Liver (tissue), 9 donors: ENCODE data around the gene CEP135. TPM values are rescaled to one million over a fixed set of nuclear protein-coding genes. Genes with fewer than 3 reads are reported as not detected.

Source experiments
- DNase-seq: peaks from one replicate; pipeline ENCODE4 v3.0.0-alpha.2; 2017; ENCODE audit warnings: low spot score
- H3K27ac ChIP-seq, 2 donors: one replicate each; pipeline ENCODE4 v1.7.0; 2013; ENCODE audit warnings: inconsistent platforms in 2 of 2, low read length in 2 of 2, control low read depth in 1 of 2, low read depth in 1 of 2, mild to moderate bottlenecking in 1 of 2
- H3K27me3 ChIP-seq, 4 donors: one replicate each; pipeline versions ENCODE4 v1.6.1 to v1.7.0; 2013; ENCODE audit warnings: low read length in 3 of 4, inconsistent platforms in 1 of 4, mild to moderate bottlenecking in 1 of 4, moderate library complexity in 1 of 4; ENCODE audit not compliant: control insufficient read depth in 4 of 4, insufficient read depth in 4 of 4
- H3K36me3 ChIP-seq, 4 donors: one replicate each; pipeline versions ENCODE4 v1.6.1 to v1.7.0; 2013; ENCODE audit warnings: low read length in 3 of 4, mild to moderate bottlenecking in 3 of 4, low read depth in 1 of 4, moderate library complexity in 1 of 4; ENCODE audit not compliant: control insufficient read depth in 4 of 4, insufficient read depth in 3 of 4
- H3K4me1 ChIP-seq, 4 donors: one replicate each; pipeline versions ENCODE4 v1.6.1 to v1.7.0; 2013; ENCODE audit warnings: low read length in 3 of 4, mild to moderate bottlenecking in 3 of 4, moderate library complexity in 1 of 4; ENCODE audit not compliant: control insufficient read depth in 4 of 4, insufficient read depth in 4 of 4
- H3K4me3 ChIP-seq, 3 donors: one replicate each; pipeline versions ENCODE4 v1.6.1 to v1.7.0; 2013; ENCODE audit warnings: low read length in 3 of 3, control low read depth in 1 of 3, low read depth in 1 of 3, mild to moderate bottlenecking in 1 of 3
- H3K9ac ChIP-seq, 2 donors: one replicate each; pipeline ENCODE4 v1.7.0; 2013; ENCODE audit warnings: low read length in 2 of 2, mild to moderate bottlenecking in 2 of 2, moderate library complexity in 2 of 2, control low read depth in 1 of 2, low read depth in 1 of 2
- H3K9me3 ChIP-seq, 4 donors: one replicate each; pipeline versions ENCODE4 v1.6.1 to v1.7.0; 2013; ENCODE audit warnings: low read length in 3 of 4; ENCODE audit not compliant: control insufficient read depth in 4 of 4
- ATF3 ChIP-seq: IDR thresholded peaks from 2 replicates; pipeline ENCODE4 v1.6.1; 2016; ENCODE audit warnings: antibody characterized with exemption
- CTCF ChIP-seq: fragments of 150-350 bp; IDR thresholded peaks from 2 replicates; pipeline ENCODE4 v1.5.1; 2017; ENCODE audit warnings: improper control_type of control experiment, low read depth, low read length; ENCODE audit not compliant: missing input control
- EGR1 ChIP-seq, 2 donors: IDR thresholded peaks; 2 replicates each; pipeline ENCODE4 v1.6.1; 2016 to 2018; ENCODE audit warnings: antibody characterized with exemption in 2 of 2, low read depth in 2 of 2
- FOXA1 ChIP-seq: IDR thresholded peaks from 2 replicates; pipeline ENCODE4 v1.6.1; 2016; ENCODE audit warnings: antibody characterized with exemption
- FOXA2 ChIP-seq: IDR thresholded peaks from 2 replicates; pipeline ENCODE4 v1.6.1; 2016; ENCODE audit warnings: antibody characterized with exemption
- GABPA ChIP-seq, 2 donors: IDR thresholded peaks in 1 of 2; conservative IDR thresholded peaks in 1 of 2; 2 replicates each; pipeline ENCODE4 v1.6.1; 2016; ENCODE audit warnings: antibody characterized with exemption in 2 of 2, mild to moderate bottlenecking in 1 of 2, moderate library complexity in 1 of 2
- HNF4G ChIP-seq: IDR thresholded peaks from 2 replicates; pipeline ENCODE4 v1.6.1; 2016; ENCODE audit warnings: antibody characterized with exemption
- JUND ChIP-seq, 2 donors: IDR thresholded peaks; 2 replicates each; pipeline ENCODE4 v1.6.1; 2016; ENCODE audit warnings: antibody characterized with exemption in 2 of 2
- MAX ChIP-seq: IDR thresholded peaks from 2 replicates; pipeline ENCODE4 v1.6.1; 2016; ENCODE audit warnings: antibody characterized with exemption
- NR2F2 ChIP-seq: IDR thresholded peaks from 2 replicates; pipeline ENCODE4 v1.6.1; 2016; ENCODE audit warnings: antibody characterized with exemption
- RAD21 ChIP-seq, 2 donors: IDR thresholded peaks; 2 replicates each; pipeline ENCODE4 v1.6.1; 2016; ENCODE audit warnings: antibody characterized with exemption in 2 of 2, mild to moderate bottlenecking in 2 of 2
- REST ChIP-seq: IDR thresholded peaks from 2 replicates; pipeline ENCODE4 v1.6.1; 2016; ENCODE audit warnings: antibody characterized with exemption, mild to moderate bottlenecking
- RXRA ChIP-seq, 2 donors: IDR thresholded peaks; 2 replicates each; pipeline ENCODE4 v1.6.1; 2017 to 2018; ENCODE audit warnings: antibody characterized with exemption in 2 of 2, mild to moderate bottlenecking in 1 of 2
- SP1 ChIP-seq: IDR thresholded peaks from 2 replicates; pipeline ENCODE4 v1.6.1; 2018; ENCODE audit warnings: antibody characterized with exemption, mild to moderate bottlenecking
- TAF1 ChIP-seq: conservative IDR thresholded peaks from 2 replicates; pipeline ENCODE4 v1.6.1; 2016; ENCODE audit warnings: antibody characterized with exemption, mild to moderate bottlenecking
- YY1 ChIP-seq: IDR thresholded peaks from 2 replicates; pipeline ENCODE4 v1.6.1; 2016; ENCODE audit warnings: antibody characterized with exemption, mild to moderate bottlenecking
- ZBTB33 ChIP-seq: IDR thresholded peaks from 2 replicates; pipeline ENCODE4 v1.6.1; 2016; ENCODE audit warnings: antibody characterized with exemption
- WGBS: extraction: QIAGEN DNeasy Blood & Tissue Kit; methylation state at CpG from one replicate; pipeline ENCODE4 v1.1.7; 2013; 5-methylcytosine and 5-hydroxymethylcytosine counted together
- polyA plus RNA-seq, 2 donors: library from polyadenylated mRNA; stranded (reverse) in 1 of 2; unstranded in 1 of 2; fragments of 200-250 nt in 1 of 2; fragments of >200 nt in 1 of 2; fragmentation: Nextera tagmentation in 1 of 2; extraction: Ambion mirVana in 1 of 2; gene quantifications; one replicate each; pipeline versions ENCODE4 v1.2.1 to v1.2.3, GENCODE V29; 2013 to 2015
- total RNA-seq, 2 donors: library from RNA; depleted of rRNA; stranded (reverse); fragments of >200 nt; gene quantifications; one replicate each; pipeline ENCODE4 v1.2.3, GENCODE V29; 2014
- donor health status: healthy.
- donor health status: healthy.
- donor health status: healthy.
- donor health status: healthy.
- donor health status: healthy.

The CEP135 gene
- total and polyA plus RNA-seq, 4 donors: 0.47 to 9.8 (median 1.9) TPM

GRCh38 chr4:56060036-56060435, 111.3 kb downstream of the CEP135 start:
- Histone ChIP-seq H3K4me3 (no peak overlapping the region), H3K36me3 (no peaks in the 10 kb centered on the region), H3K9me3 (no peaks in the 10 kb centered on the region), H3K27me3 (no peaks in the 10 kb centered on the region), H3K4me1 (no peaks in the 10 kb centered on the region), H3K27ac (no peak overlapping the region), H3K9ac (no peak overlapping the region)
- no peak for DNase-seq
- TF ChIP-seq FOXA1 (no peak), NR2F2 (no peak), RXRA (IDR thresholded peaks at IDR 0.05) (no peak), GABPA (IDR thresholded peaks at IDR 0.05 in 1 of 2, conservative IDR thresholded peaks at IDR 0.05 in 1 of 2) (no peak), ATF3 (no peak), CTCF (no peak), MAX (no peak), TAF1 (no peak), HNF4G (no peak), ZBTB33 (no peak), EGR1 (IDR thresholded peaks at IDR 0.05; ENCODE audit: low read depth in 2 of 2) (no peak), REST (no peak), FOXA2 (no peak), JUND (IDR thresholded peaks at IDR 0.05) (no peak), SP1 (no peak), YY1 (no peak)
- 92% methylated on average over 7 of the region's 7 CpGs for WGBS

- H3K27ac ChIP-seq: no peak overlapping the region
- WGBS: 74% methylated on average over 3 of the region's 3 CpGs
- TF ChIP-seq FOXA2: no peak
- TF ChIP-seq RXRA (IDR thresholded peaks at IDR 0.05): no peak
- TF ChIP-seq MAX: no peak
- no peak for TF ChIP-seq ATF3
- TF ChIP-seq FOXA1: no peak
- no peak for TF ChIP-seq NR2F2
- no peak for TF ChIP-seq JUND (IDR thresholded peaks at IDR 0.05)
- TF ChIP-seq HNF4G: no peak
- no peak for TF ChIP-seq REST
- no peak for TF ChIP-seq ZBTB33
- no peak for TF ChIP-seq TAF1
- no peak for TF ChIP-seq RAD21 (IDR thresholded peaks at IDR 0.05)
- no peak for TF ChIP-seq EGR1 (IDR thresholded peaks at IDR 0.05; ENCODE audit: low read depth in 2 of 2)
- TF ChIP-seq SP1: no peak
- no peak for TF ChIP-seq GABPA (IDR thresholded peaks at IDR 0.05 in 1 of 2, conservative IDR thresholded peaks at IDR 0.05 in 1 of 2)
Measured at GRCh38 chr4:56062106-56062505, 113.4 kb downstream of the CEP135 start.

More at GRCh38 chr4:56062106-56062505, 113.4 kb downstream of the CEP135 start:
- no peak for DNase-seq
- no peaks in the 10 kb centered on the region for H3K27me3 ChIP-seq
- H3K36me3 ChIP-seq: no peaks in the 10 kb centered on the region
- H3K9me3 ChIP-seq: no peaks in the 10 kb centered on the region
- H3K4me3 ChIP-seq: no peak overlapping the region
- no peak overlapping the region for H3K9ac ChIP-seq
- H3K4me1 ChIP-seq: no peaks in the 10 kb centered on the region
